Keratinocyte (primary cell): ENCODE results near the gene CDH8. TPM values are rescaled to one million over a fixed set of nuclear protein-coding genes. Genes with fewer than 3 reads are reported as not detected.
"Not testable (repeated sequence)": the region's sequence is repeated elsewhere in the genome, so short reads cannot be mapped to it uniquely, and the experiment has no call there.

ENCODE experiments used
- DNase-seq: peaks from one replicate; pipeline ENCODE4 v3.0.0-alpha.2; 2011; ENCODE audit warnings: low read depth, missing footprints, low spot score
- FAIRE-seq: peaks from 2 replicates; lab custom pipeline; 2011; peaks lifted over from hg19 to GRCh38; lab: Jason Lieb, UNC
- H2AFZ ChIP-seq: 2 replicates; pipeline ENCODE4 v1.6.0; 2012; ENCODE audit warnings: low read length, control low read depth, inconsistent platforms; ENCODE audit not compliant: control insufficient read depth
- H3K27ac ChIP-seq: 2 replicates; pipeline ENCODE4 v1.5.1; 2011; ENCODE audit warnings: low read length; ENCODE audit not compliant: control insufficient read depth, insufficient read depth
- H3K27me3 ChIP-seq: 3 replicates; pipeline ENCODE4 v1.6.0; 2011; ENCODE audit warnings: low read length; ENCODE audit not compliant: control insufficient read depth, insufficient read depth; ENCODE audit errors: extremely low read depth
- H3K36me3 ChIP-seq, 2 experiments: 2 replicates in 1 of 2; 3 replicates in 1 of 2; pipeline ENCODE4 v1.5.1; 2011; ENCODE audit warnings: low read length in 2 of 2, mild to moderate bottlenecking in 1 of 2; ENCODE audit not compliant: control insufficient read depth in 2 of 2, insufficient read depth in 2 of 2; ENCODE audit errors: extremely low read depth in 1 of 2
- H3K4me1 ChIP-seq: 3 replicates; pipeline ENCODE4 v1.5.1; 2011; ENCODE audit warnings: low read length; ENCODE audit not compliant: control insufficient read depth, insufficient read depth; ENCODE audit errors: extremely low read depth
- H3K4me2 ChIP-seq: 3 replicates; pipeline ENCODE4 v1.6.0; 2011; ENCODE audit warnings: low read depth, low read length; ENCODE audit not compliant: control insufficient read depth, insufficient read depth; ENCODE audit errors: extremely low read depth
- H3K4me3 ChIP-seq, 3 experiments: fragments of 200-600 bp in 1 of 3; sonication (generic) in 1 of 3; 2 replicates in 2 of 3; 3 replicates in 1 of 3; pipeline ENCODE4 v1.5.1; 2011 to 2016; ENCODE audit warnings: low read length in 3 of 3, mild to moderate bottlenecking in 3 of 3, control low read depth in 2 of 3, inconsistent platforms in 1 of 3, low read depth in 1 of 3, mixed read lengths in 1 of 3, mixed run types in 1 of 3, moderate library complexity in 1 of 3; ENCODE audit not compliant: control insufficient read depth in 2 of 3, insufficient read depth in 2 of 3; ENCODE audit errors: extremely low read depth in 1 of 3
- H3K79me2 ChIP-seq: 2 replicates; pipeline ENCODE4 v1.6.0; 2012; ENCODE audit warnings: low read length; ENCODE audit not compliant: control insufficient read depth, insufficient read depth
- H3K9ac ChIP-seq: 3 replicates; pipeline ENCODE4 v1.6.0; 2011; ENCODE audit warnings: low read length; ENCODE audit not compliant: control insufficient read depth, insufficient read depth; ENCODE audit errors: extremely low read depth
- H3K9me1 ChIP-seq: 3 replicates; pipeline ENCODE4 v1.6.0; 2011; ENCODE audit warnings: low read length; ENCODE audit not compliant: control insufficient read depth, insufficient read depth; ENCODE audit errors: extremely low read depth
- H3K9me3 ChIP-seq: 2 replicates; pipeline ENCODE4 v1.5.1; 2012; ENCODE audit warnings: low read depth, low read length; ENCODE audit not compliant: control insufficient read depth
- H4K20me1 ChIP-seq: 3 replicates; pipeline ENCODE4 v1.6.0; 2011; ENCODE audit warnings: low read length; ENCODE audit not compliant: control insufficient read depth, insufficient read depth; ENCODE audit errors: extremely low read depth
- CTCF ChIP-seq, 3 experiments: IDR thresholded peaks in 1 of 3; conservative IDR thresholded peaks in 1 of 3; optimal IDR thresholded peaks in 1 of 3; 2 replicates in 2 of 3; 3 replicates in 1 of 3; pipeline versions ENCODE3 to v1.5.1; 2011; ENCODE audit warnings: low read length in 3 of 3, mild to moderate bottlenecking in 3 of 3, moderate library complexity in 2 of 3, control low read depth in 1 of 3, inconsistent platforms in 1 of 3; ENCODE audit not compliant: insufficient read depth in 2 of 3; ENCODE audit errors: extremely low read depth in 1 of 3
- EZH2 ChIP-seq: IDR thresholded peaks from one replicate; pipeline ENCODE4 v1.6.1; 2012; ENCODE audit warnings: inconsistent platforms, mild to moderate bottlenecking, low read length, moderate library complexity
- dilution Hi-C: fragments of 300-500 bp; cut with MboI; formaldehyde crosslinking; loops from one replicate; pipeline ENCODE4 v1.7.0; 2020; ENCODE audit warnings: low sequenced_read_pairs; ENCODE audit not compliant: extremely low pct_ligation_motif_present
- polyA plus RNA-seq, 5 experiments: library from polyadenylated mRNA; depleted of rRNA in 3 of 5; stranded (reverse) in 3 of 5; stranded (forward) in 1 of 5; unstranded in 1 of 5; fragments of >200 nt; gene quantifications; 1 replicate in 1 of 5; 2 replicates in 3 of 5; 3 replicates in 1 of 5; pipeline versions ENCODE4 v1.2.1 to v1.2.3, GENCODE V29; 2011 to 2012; ENCODE audit warnings: missing spikeins in 2 of 5, low read depth in 1 of 5, low replicate concordance in 1 of 5

The CDH8 gene
- polyA plus RNA-seq, 1 donor (not counting 4 experiments of a cell fraction or from before 2014, with no cell fraction given): 0.18 TPM

DNA sequence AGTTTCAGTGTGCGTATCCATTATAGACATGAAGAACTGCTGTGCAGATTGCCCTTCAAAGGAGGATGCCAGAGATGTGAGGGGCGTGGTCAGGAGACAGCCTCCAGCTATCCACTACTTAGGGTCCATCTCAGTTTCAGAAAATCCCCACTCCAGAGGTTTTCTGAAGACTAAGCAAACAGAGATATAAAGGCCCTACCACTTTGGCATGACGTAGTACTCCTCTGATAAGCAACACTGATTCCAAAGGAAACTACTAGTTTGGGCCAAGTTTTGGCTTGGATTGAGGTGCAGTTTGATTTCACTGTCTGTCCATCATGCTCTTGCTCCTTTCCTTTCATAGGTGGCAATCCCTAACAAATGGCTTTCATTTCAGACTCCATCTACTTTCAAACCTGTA, 228.7 kb downstream of the CDH8 start:
- dilution Hi-C loops: no loop called here
- no peaks in the 10 kb centered on the region for H3K27me3 ChIP-seq
- H3K36me3 ChIP-seq: no peaks in the 10 kb centered on the region
- no peaks in the 10 kb centered on the region for H3K9me3 ChIP-seq
- TF ChIP-seq CTCF (optimal IDR thresholded peaks at IDR 0.05 in 1 of 3, IDR thresholded peaks at IDR 0.05 in 1 of 3, conservative IDR thresholded peaks at IDR 0.05 in 1 of 3; ENCODE audit: extremely low read depth in 1 of 3, insufficient read depth in 2 of 3, low read length in 3 of 3) (no peak), EZH2 (no peak)
- H4K20me1 ChIP-seq: no peaks in the 10 kb centered on the region
- no peak for DNase-seq
- no peak overlapping the region for H2AFZ ChIP-seq
- no peak overlapping the region for H3K4me2 ChIP-seq
- no peaks in the 10 kb centered on the region for H3K9me1 ChIP-seq
- no peak overlapping the region for H3K27ac ChIP-seq
- FAIRE-seq: no peak
- H3K4me1 ChIP-seq: no peaks in the 10 kb centered on the region
- no peaks in the 10 kb centered on the region for H3K79me2 ChIP-seq
- no peak overlapping the region for H3K4me3 ChIP-seq
- H3K9ac ChIP-seq: no peak overlapping the region

DNA sequence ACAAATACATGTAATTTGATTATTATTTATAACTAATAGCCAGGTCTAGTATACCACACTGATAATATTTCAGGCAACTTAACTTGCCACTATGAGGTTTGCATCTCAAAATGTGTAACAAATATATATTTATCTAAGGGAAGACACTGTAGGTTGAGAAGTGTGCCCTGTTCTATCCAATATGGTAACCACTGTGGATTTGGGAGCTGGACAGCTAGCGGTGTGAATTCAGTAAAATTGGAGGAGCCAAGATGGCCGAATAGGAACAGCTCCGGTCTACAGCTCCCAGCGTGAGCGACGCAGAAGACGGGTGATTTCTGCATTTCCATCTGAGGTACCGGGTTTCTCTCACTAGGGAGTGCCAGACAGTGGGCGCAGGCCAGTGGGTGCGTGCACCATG, 235.0 kb downstream of the CDH8 start:
- dilution Hi-C loops, H3K9me1 ChIP-seq: not testable (repeated sequence)

GRCh38 chr16:61798741-61799140, 237.5 kb downstream of the CDH8 start:
- H3K9me1 ChIP-seq: no peaks in the 10 kb centered on the region
- no peaks in the 10 kb centered on the region for H3K27me3 ChIP-seq
- H3K79me2 ChIP-seq: no peaks in the 10 kb centered on the region
- no peak overlapping the region for H3K4me3 ChIP-seq
- H3K4me1 ChIP-seq: no peaks in the 10 kb centered on the region
- H3K36me3 ChIP-seq: no peaks in the 10 kb centered on the region
- TF ChIP-seq EZH2 (no peak), CTCF (optimal IDR thresholded peaks at IDR 0.05 in 1 of 3, IDR thresholded peaks at IDR 0.05 in 1 of 3, conservative IDR thresholded peaks at IDR 0.05 in 1 of 3; ENCODE audit: extremely low read depth in 1 of 3, insufficient read depth in 2 of 3, low read length in 3 of 3) (no peak)
- FAIRE-seq (no peak), DNase-seq (no peak)
- dilution Hi-C loops: no loop called here
- no peaks in the 10 kb centered on the region for H3K9me3 ChIP-seq
- no peaks in the 10 kb centered on the region for H4K20me1 ChIP-seq
- H3K9ac ChIP-seq: no peak overlapping the region
- H2AFZ ChIP-seq: no peak overlapping the region
- no peak overlapping the region for H3K27ac ChIP-seq
- H3K4me2 ChIP-seq: no peak overlapping the region

More for the DNA sequence above, 235.0 kb downstream of the CDH8 start:
- not testable (repeated sequence) for H3K9ac ChIP-seq, H3K4me1 ChIP-seq, DNase-seq, FAIRE-seq, H4K20me1 ChIP-seq, H3K27ac ChIP-seq, H3K36me3 ChIP-seq, H3K4me3 ChIP-seq, H3K79me2 ChIP-seq, H3K27me3 ChIP-seq, H3K9me3 ChIP-seq, H3K4me2 ChIP-seq, H2AFZ ChIP-seq
